ENCODE data around the gene ZNF710. TPM values are rescaled to one million over a fixed set of nuclear protein-coding genes. Genes with fewer than 3 reads are reported as not detected.

The ZNF710 gene
- total RNA-seq, 1 donor from 2014 or later: 3.5 TPM

DNA sequence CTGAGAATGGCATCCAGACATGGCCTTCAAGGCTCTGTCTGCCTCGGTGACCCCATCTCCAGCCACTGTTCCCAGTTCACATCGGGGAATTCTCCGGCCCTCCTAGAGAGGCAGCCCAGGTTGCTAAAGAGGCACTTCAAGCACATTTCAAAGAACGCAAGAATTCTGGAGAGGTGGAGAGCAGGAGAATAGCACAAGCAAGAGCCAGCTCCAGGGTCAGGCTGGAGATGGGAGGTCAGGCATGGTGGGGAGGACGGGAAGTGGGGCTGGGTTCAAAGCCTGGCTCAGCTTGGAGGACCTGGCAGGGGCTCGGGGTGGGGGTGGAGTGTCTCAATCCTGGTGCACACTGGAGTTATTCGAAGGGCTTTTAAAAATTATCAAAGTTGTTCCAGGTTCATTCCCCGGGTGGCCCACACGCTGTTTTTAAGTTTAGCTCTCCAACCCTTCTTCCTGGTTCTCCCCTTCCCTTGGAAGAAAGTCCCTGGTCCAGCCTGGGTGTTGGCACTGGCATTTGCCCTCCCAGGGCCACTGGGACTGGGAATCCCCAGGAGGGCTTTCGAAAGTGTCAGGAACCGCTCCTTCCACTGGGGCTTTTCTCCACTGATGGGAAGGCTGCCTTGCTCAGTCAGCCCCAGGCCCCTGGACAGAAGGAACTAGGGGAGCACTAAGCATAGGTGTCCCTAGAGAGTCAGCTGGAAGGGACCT, 35.8 kb downstream of the ZNF710 start:
- no peaks in the 10 kb centered on the region for H3K9me3 ChIP-seq
- intact Hi-C loops (cut with DNase I): no loop called here
- H3K4me1 ChIP-seq: no peaks in the 10 kb centered on the region
- TF ChIP-seq, protein P1, sequence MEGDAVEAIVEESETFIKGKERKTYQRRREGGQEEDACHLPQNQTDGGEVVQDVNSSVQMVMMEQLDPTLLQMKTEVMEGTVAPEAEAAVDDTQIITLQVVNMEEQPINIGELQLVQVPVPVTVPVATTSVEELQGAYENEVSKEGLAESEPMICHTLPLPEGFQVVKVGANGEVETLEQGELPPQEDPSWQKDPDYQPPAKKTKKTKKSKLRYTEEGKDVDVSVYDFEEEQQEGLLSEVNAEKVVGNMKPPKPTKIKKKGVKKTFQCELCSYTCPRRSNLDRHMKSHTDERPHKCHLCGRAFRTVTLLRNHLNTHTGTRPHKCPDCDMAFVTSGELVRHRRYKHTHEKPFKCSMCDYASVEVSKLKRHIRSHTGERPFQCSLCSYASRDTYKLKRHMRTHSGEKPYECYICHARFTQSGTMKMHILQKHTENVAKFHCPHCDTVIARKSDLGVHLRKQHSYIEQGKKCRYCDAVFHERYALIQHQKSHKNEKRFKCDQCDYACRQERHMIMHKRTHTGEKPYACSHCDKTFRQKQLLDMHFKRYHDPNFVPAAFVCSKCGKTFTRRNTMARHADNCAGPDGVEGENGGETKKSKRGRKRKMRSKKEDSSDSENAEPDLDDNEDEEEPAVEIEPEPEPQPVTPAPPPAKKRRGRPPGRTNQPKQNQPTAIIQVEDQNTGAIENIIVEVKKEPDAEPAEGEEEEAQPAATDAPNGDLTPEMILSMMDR (IDR thresholded peaks at IDR 0.05): no peak
- H3K27ac ChIP-seq: no peak overlapping the region
- H3K36me3 ChIP-seq: no peaks in the 10 kb centered on the region
- no peak overlapping the region for H3K4me3 ChIP-seq
- DNase-seq (ENCODE audit: low spot score in 2 of 2): peak in 1 of 2 donors; percentile 60
- H3K27me3 ChIP-seq: no peaks in the 10 kb centered on the region

- Histone ChIP-seq H3K36me3 (no peaks in the 10 kb centered on the region), H3K9me3 (no peaks in the 10 kb centered on the region), H3K4me3 (no peak overlapping the region), H3K4me1 (no peaks in the 10 kb centered on the region), H3K27me3 (no peaks in the 10 kb centered on the region), H3K27ac (no peak overlapping the region)
- TF ChIP-seq, protein P1 (IDR thresholded peaks at IDR 0.05): no peak
- DNase-seq (ENCODE audit: low spot score in 2 of 2): peak in 1 of 2 donors; percentile 5
- intact Hi-C loops (cut with DNase I): no loop called here
Observed at GRCh38 chr15:90037511-90037860, 36.4 kb downstream of the ZNF710 start.

- intact Hi-C loops (cut with DNase I): no loop called here
- TF ChIP-seq, protein P1 (IDR thresholded peaks at IDR 0.05): no peak
- DNase-seq (ENCODE audit: low spot score in 2 of 2): no peak
Observed at GRCh38 chr15:90037961-90038631, 37.0 kb downstream of the ZNF710 start.

DNA sequence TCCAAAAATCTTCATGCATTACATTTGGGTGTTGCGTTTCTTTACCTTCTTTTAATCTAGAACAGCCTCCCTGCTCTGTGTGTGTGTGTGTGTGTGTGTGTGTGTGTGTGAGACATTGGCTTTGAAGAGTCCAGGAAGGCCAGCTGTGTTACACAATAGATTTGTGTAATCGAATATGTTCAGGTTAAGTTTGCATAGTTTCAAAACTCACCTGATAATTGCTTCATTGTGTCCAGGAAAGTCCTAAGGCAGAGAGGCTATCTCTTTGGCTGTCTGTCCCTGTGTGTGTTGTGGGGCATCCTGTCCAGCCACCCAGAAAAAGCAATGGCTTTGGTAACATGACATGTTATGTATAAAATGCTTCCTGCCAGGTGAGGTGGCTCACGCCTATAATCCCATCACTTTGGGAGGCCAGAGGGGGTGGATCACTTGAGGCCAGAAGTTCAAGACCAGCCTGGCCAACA, 37.5 kb downstream of the ZNF710 start:
- Histone ChIP-seq H3K27ac (no peak overlapping the region), H3K4me1 (no peaks in the 10 kb centered on the region), H3K36me3 (no peaks in the 10 kb centered on the region), H3K9me3 (no peaks in the 10 kb centered on the region), H3K27me3 (no peaks in the 10 kb centered on the region), H3K4me3 (no peak overlapping the region)
- intact Hi-C loops (cut with DNase I): no loop called here
- no peak for DNase-seq (ENCODE audit: low spot score in 2 of 2)
- TF ChIP-seq, protein P1 (IDR thresholded peaks at IDR 0.05): no peak

More at GRCh38 chr15:90037961-90038631, 37.0 kb downstream of the ZNF710 start:
- Histone ChIP-seq H3K27me3 (no peaks in the 10 kb centered on the region), H3K4me3 (no peak overlapping the region), H3K36me3 (no peaks in the 10 kb centered on the region), H3K27ac (no peak overlapping the region), H3K9me3 (no peaks in the 10 kb centered on the region), H3K4me1 (no peaks in the 10 kb centered on the region)

DNA sequence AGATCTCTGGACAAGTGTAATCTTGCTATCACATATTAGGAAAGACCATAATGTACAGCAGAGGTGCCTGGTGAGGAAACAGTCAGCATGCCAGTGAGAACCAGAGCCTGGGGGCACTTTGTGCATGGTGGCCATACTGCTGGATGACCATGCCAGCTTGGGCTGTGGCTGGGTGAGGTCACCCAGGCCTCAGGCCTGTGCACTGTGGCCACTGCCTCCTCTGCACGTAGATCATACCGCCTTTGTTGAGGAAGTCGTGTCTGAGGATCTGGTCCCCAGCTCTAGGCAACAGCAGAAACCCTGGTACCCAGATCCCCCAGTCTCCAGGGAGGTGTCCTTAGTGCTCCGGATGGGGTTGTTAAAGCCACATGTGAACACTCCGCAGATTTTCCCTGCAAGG, 38.9 kb downstream of the ZNF710 start:
- no peaks in the 10 kb centered on the region for H3K9me3 ChIP-seq
- H3K4me1 ChIP-seq: no peaks in the 10 kb centered on the region
- no peaks in the 10 kb centered on the region for H3K27me3 ChIP-seq
- intact Hi-C loops (cut with DNase I): no loop called here
- no peak for DNase-seq (ENCODE audit: low spot score in 2 of 2)
- H3K27ac ChIP-seq: no peak overlapping the region
- TF ChIP-seq, protein P1 (IDR thresholded peaks at IDR 0.05): no peak
- H3K4me3 ChIP-seq: no peak overlapping the region
- H3K36me3 ChIP-seq: no peaks in the 10 kb centered on the region

Data from ascending aorta (tissue), 2 donors.